ENCODE measurements around the gene FREY1.

DNA sequence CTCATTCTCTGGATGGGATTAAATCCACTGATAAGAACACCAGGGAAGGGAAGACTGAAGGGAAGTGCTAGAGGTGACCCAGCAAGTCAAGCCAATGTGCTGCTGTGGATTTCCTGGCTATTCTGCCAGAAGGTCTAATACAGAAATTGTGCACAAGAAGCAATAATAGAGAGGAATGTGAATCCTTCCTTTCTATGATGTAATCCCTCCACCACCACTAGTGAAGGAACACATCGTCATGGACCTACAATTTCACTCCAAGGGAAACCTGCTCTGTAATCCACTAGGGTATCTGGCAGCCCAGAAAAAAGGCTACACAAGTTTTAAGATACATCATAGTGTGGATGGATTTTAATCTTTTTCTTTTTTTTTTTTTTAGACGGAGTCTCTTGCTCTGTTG is 32.8 kb upstream of the FREY1 start:
- TF ChIP-seq RAD21 (IDR thresholded peaks at IDR 0.05; ENCODE audit: low read depth): no peak
- no peak for TF ChIP-seq NFIC (IDR thresholded peaks at IDR 0.05)
- no peak for TF ChIP-seq CEBPB (IDR thresholded peaks at IDR 0.05)
- no peak for TF ChIP-seq EP300 (IDR thresholded peaks at IDR 0.05; ENCODE audit: borderline replicate concordance)
- TF ChIP-seq EGR1 (IDR thresholded peaks at IDR 0.05): no peak
- TF ChIP-seq, protein P1, sequence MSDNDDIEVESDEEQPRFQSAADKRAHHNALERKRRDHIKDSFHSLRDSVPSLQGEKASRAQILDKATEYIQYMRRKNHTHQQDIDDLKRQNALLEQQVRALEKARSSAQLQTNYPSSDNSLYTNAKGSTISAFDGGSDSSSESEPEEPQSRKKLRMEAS (IDR thresholded peaks at IDR 0.05): no peak
- TF ChIP-seq TCF12 (IDR thresholded peaks at IDR 0.05; ENCODE audit: low read depth): no peak
- TF ChIP-seq TEAD4 (IDR thresholded peaks at IDR 0.05): no peak
- TF ChIP-seq CREB1 (IDR thresholded peaks at IDR 0.05; ENCODE audit: low read depth): no peak
- no peak for TF ChIP-seq TAF1 (IDR thresholded peaks at IDR 0.05; ENCODE audit: low read depth)
- no peak for TF ChIP-seq FOXM1 (IDR thresholded peaks at IDR 0.05; ENCODE audit: borderline replicate concordance, low read depth)
